ENCODE measurements around the gene AMIGO2. TPM values are rescaled to one million over a fixed set of nuclear protein-coding genes. Genes with fewer than 3 reads are reported as not detected.
A peak's percentile ranks its signal among the peaks of the same experiment; 100 is the strongest.

Gene AMIGO2
- total RNA-seq, 1 experiment from 2014 or later: 19.3 TPM

DNA sequence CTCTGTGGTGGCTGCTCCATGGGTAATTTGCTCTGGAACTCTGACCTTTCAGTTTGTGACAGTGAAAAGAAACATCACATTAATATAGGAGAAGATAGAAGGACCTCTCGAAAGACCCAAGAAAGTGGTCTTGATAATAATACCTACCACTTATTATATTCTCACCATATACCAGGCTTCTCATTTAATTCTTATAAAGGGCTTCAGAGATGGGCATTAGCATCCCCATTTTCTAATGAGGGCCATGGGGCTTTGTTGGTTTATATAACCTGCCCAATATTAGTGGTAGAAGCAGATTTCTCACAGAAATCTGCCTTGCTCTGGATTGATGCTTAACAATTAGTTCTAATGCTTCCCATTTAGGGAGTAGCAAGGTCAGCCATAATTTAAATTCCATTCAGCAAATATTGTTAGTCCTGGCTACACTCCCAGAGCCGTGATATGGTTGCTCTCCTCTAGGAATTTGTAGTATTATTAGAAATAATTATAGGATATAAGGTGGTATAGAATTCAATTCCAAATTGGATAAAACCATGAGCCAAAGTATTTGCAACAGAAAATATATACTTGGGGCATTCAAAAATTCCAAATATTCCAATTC is 7.4 kb upstream of the AMIGO2 start:
- CTCF ChIA-PET: no interaction called here
- TF ChIP-seq EZH2phosphoT487 (IDR thresholded peaks at IDR 0.05; ENCODE audit: borderline replicate concordance, low read length): no peak
- TF ChIP-seq, protein P1, sequence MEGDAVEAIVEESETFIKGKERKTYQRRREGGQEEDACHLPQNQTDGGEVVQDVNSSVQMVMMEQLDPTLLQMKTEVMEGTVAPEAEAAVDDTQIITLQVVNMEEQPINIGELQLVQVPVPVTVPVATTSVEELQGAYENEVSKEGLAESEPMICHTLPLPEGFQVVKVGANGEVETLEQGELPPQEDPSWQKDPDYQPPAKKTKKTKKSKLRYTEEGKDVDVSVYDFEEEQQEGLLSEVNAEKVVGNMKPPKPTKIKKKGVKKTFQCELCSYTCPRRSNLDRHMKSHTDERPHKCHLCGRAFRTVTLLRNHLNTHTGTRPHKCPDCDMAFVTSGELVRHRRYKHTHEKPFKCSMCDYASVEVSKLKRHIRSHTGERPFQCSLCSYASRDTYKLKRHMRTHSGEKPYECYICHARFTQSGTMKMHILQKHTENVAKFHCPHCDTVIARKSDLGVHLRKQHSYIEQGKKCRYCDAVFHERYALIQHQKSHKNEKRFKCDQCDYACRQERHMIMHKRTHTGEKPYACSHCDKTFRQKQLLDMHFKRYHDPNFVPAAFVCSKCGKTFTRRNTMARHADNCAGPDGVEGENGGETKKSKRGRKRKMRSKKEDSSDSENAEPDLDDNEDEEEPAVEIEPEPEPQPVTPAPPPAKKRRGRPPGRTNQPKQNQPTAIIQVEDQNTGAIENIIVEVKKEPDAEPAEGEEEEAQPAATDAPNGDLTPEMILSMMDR (conservative IDR thresholded peaks at IDR 0.05; ENCODE audit: low read depth, low read length): no peak
- TF ChIP-seq EZH2 (IDR thresholded peaks at IDR 0.05; ENCODE audit: low read length, unreplicated experiment): no peak
- POLR2A ChIA-PET (ENCODE audit: unreplicated experiment): no interaction called here
- Histone ChIP-seq H2AFZ (ENCODE audit: low read length) (no peak overlapping the region), H3K27ac (ENCODE audit: low read length) (no peak overlapping the region), H3K79me2 (ENCODE audit: low read length) (peaks cover 8% of the 10 kb centered on the region), H3K9me3 (ENCODE audit: low read length) (no peaks in the 10 kb centered on the region), H3F3A (ENCODE audit: low read length, unreplicated experiment) (peaks cover 4% of the 10 kb centered on the region), H3K9me2 (replicated peaks; ENCODE audit: low read length) (no peaks in the 10 kb centered on the region), H3K4me3 (ENCODE audit: low read length) (no peak overlapping the region), H3K9ac (ENCODE audit: low read length) (no peak overlapping the region), H3K36me3 (ENCODE audit: low read depth, low read length) (no peaks in the 10 kb centered on the region), H3K4me1 (ENCODE audit: insufficient read depth, low read length) (peaks cover 61% of the 10 kb centered on the region), H4K20me1 (ENCODE audit: low read length) (no peaks in the 10 kb centered on the region), H3K4me2 (ENCODE audit: low read length) (peak overlapping the region; percentile 30), H3K27me3 (ENCODE audit: low read length) (no peaks in the 10 kb centered on the region)
- no TSS peak for BruUV-seq (replicated peaks)
- intact Hi-C loops (cut with micrococcal nuclease): no loop called here
- DNase-seq (no peak), ATAC-seq (no peak)

DNA sequence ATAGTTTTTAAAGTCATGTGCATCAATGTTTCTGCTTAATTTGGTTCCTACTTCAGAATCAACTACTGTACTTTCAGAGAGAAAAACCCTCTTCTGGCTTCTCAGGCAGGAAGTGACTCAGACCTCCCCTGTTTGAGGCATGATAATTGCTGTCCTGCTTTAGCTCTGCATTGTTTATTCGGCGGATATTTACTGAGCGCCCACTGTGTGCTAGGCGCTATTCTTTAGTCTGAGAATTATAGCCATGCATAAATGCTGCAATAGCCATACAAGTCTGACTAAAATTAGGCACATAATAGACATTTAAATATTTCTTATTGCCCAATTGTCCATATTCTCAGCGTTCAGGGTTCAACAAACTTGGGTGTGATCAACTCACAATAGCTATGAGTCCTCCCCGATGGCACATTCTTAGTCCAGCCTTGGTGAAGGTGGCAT is 6.1 kb upstream of the AMIGO2 start:
- TF ChIP-seq EZH2phosphoT487 (IDR thresholded peaks at IDR 0.05; ENCODE audit: borderline replicate concordance, low read length) (no peak), EZH2 (IDR thresholded peaks at IDR 0.05; ENCODE audit: low read length, unreplicated experiment) (no peak)
- TF ChIP-seq, protein P1 (conservative IDR thresholded peaks at IDR 0.05; ENCODE audit: low read depth, low read length): no peak
- DNase-seq: peak; percentile 79
- intact Hi-C loops (cut with micrococcal nuclease): no loop called here

DNA sequence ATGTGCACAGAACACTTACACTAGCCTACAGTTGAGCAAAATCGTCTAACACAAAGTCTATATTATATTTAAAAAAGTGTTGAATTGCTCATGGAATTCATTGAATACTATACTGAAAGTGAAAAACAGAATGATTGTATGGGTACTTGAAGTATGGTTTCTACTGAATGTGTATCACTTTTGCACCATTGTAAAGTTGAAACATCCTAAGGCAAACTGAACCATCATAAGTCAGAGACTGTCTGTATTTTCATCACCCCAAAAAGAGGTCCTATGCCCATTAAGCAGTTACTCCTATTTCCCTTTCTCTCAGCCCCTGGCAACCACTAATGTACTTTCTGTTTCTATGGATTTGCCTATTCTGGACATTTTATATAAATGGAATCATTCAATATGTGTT is 4.4 kb upstream of the AMIGO2 start:
- Histone ChIP-seq H4K20me1 (ENCODE audit: low read length) (no peaks in the 10 kb centered on the region), H3K4me1 (ENCODE audit: insufficient read depth, low read length) (peaks cover 76% of the 10 kb centered on the region), H3K9me3 (ENCODE audit: low read length) (no peaks in the 10 kb centered on the region), H3K9ac (ENCODE audit: low read length) (no peak overlapping the region), H3K27me3 (ENCODE audit: low read length) (no peaks in the 10 kb centered on the region), H3K9me2 (replicated peaks; ENCODE audit: low read length) (no peaks in the 10 kb centered on the region), H2AFZ (ENCODE audit: low read length) (no peak overlapping the region), H3K36me3 (ENCODE audit: low read depth, low read length) (no peaks in the 10 kb centered on the region), H3K79me2 (ENCODE audit: low read length) (peaks cover 20% of the 10 kb centered on the region), H3F3A (ENCODE audit: low read length, unreplicated experiment) (peaks cover 10% of the 10 kb centered on the region), H3K27ac (ENCODE audit: low read length) (no peak overlapping the region), H3K4me3 (ENCODE audit: low read length) (no peak overlapping the region), H3K4me2 (ENCODE audit: low read length) (no peak overlapping the region)
- POLR2A ChIA-PET (ENCODE audit: unreplicated experiment): no interaction called here
- DNase-seq (no peak), ATAC-seq (no peak)
- no peak for TF ChIP-seq EZH2phosphoT487 (IDR thresholded peaks at IDR 0.05; ENCODE audit: borderline replicate concordance, low read length)
- TF ChIP-seq, protein P1 (conservative IDR thresholded peaks at IDR 0.05; ENCODE audit: low read depth, low read length): no peak
- no peak for TF ChIP-seq EZH2 (IDR thresholded peaks at IDR 0.05; ENCODE audit: low read length, unreplicated experiment)
- no TSS peak for BruUV-seq (replicated peaks)
- CTCF ChIA-PET: no interaction called here
- intact Hi-C loops (cut with micrococcal nuclease): loop anchor here (5.0 kb wide), 1 partner anchor 83 kb away; no protein-coding TSS in a partner anchor

More for the DNA sequence above, 6.1 kb upstream of the AMIGO2 start:
- ChIA-PET CTCF (interaction anchor here (0.6 kb wide), 1 partner anchor 187 kb away, joined by 3 read pairs; no protein-coding TSS in a partner anchor), POLR2A (ENCODE audit: unreplicated experiment) (interaction anchor here (0.7 kb wide), 1 partner anchor 221 kb away, joined by 3 read pairs; no protein-coding TSS in a partner anchor)
- Histone ChIP-seq H3K9me3 (ENCODE audit: low read length) (no peaks in the 10 kb centered on the region), H3F3A (ENCODE audit: low read length, unreplicated experiment) (peaks cover 7% of the 10 kb centered on the region), H3K4me2 (ENCODE audit: low read length) (peak overlapping the region; percentile 48), H3K9me2 (replicated peaks; ENCODE audit: low read length) (no peaks in the 10 kb centered on the region), H3K27ac (ENCODE audit: low read length) (no peak overlapping the region), H3K9ac (ENCODE audit: low read length) (no peak overlapping the region), H4K20me1 (ENCODE audit: low read length) (no peaks in the 10 kb centered on the region), H3K4me3 (ENCODE audit: low read length) (no peak overlapping the region), H3K36me3 (ENCODE audit: low read depth, low read length) (no peaks in the 10 kb centered on the region), H2AFZ (ENCODE audit: low read length) (no peak overlapping the region), H3K79me2 (ENCODE audit: low read length) (peaks cover 18% of the 10 kb centered on the region), H3K4me1 (ENCODE audit: insufficient read depth, low read length) (peaks cover 74% of the 10 kb centered on the region), H3K27me3 (ENCODE audit: low read length) (no peaks in the 10 kb centered on the region)
- ATAC-seq: peak; percentile 25; the same call in 1 of the 2 replicates
- no TSS peak for BruUV-seq (replicated peaks)

Data from PC-3 (cell line).